ENCODE data around the gene SLC4A1AP.

DNA sequence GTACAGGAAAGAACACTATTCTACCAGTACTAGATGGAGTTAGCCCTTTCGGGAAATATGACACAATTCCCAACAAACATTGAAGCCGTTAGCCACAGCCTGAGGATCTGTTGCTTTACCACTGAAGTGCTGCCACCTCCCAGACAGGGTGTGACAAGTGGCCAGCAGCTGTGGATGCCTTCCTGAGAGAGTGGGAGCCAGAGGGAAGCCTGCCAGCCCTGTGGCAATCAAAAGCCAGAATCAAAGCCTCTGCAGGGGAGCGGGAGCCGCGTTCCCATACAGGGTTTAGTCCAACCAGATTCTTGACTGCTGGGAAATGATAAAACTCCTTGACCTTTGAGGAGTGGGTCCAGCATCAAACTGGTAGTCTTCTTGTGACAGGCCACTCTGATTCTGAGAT is 38.0 kb downstream of the SLC4A1AP start:
- TF ChIP-seq SREBF1 (IDR thresholded peaks at IDR 0.05; ENCODE audit: low read length): no peak
- TF ChIP-seq, protein P1, sequence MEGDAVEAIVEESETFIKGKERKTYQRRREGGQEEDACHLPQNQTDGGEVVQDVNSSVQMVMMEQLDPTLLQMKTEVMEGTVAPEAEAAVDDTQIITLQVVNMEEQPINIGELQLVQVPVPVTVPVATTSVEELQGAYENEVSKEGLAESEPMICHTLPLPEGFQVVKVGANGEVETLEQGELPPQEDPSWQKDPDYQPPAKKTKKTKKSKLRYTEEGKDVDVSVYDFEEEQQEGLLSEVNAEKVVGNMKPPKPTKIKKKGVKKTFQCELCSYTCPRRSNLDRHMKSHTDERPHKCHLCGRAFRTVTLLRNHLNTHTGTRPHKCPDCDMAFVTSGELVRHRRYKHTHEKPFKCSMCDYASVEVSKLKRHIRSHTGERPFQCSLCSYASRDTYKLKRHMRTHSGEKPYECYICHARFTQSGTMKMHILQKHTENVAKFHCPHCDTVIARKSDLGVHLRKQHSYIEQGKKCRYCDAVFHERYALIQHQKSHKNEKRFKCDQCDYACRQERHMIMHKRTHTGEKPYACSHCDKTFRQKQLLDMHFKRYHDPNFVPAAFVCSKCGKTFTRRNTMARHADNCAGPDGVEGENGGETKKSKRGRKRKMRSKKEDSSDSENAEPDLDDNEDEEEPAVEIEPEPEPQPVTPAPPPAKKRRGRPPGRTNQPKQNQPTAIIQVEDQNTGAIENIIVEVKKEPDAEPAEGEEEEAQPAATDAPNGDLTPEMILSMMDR (IDR thresholded peaks at IDR 0.05 in 2 of 3, conservative IDR thresholded peaks at IDR 0.05 in 1 of 3; ENCODE audit: control insufficient read depth in 2 of 3, extremely low read depth in 1 of 3, insufficient read depth in 1 of 3, low read depth in 3 of 3, low read length in 3 of 3): no peak
- TF ChIP-seq POLR2AphosphoS2 (IDR thresholded peaks at IDR 0.05; ENCODE audit: low read depth, low read length): no peak
- TF ChIP-seq, protein P2, sequence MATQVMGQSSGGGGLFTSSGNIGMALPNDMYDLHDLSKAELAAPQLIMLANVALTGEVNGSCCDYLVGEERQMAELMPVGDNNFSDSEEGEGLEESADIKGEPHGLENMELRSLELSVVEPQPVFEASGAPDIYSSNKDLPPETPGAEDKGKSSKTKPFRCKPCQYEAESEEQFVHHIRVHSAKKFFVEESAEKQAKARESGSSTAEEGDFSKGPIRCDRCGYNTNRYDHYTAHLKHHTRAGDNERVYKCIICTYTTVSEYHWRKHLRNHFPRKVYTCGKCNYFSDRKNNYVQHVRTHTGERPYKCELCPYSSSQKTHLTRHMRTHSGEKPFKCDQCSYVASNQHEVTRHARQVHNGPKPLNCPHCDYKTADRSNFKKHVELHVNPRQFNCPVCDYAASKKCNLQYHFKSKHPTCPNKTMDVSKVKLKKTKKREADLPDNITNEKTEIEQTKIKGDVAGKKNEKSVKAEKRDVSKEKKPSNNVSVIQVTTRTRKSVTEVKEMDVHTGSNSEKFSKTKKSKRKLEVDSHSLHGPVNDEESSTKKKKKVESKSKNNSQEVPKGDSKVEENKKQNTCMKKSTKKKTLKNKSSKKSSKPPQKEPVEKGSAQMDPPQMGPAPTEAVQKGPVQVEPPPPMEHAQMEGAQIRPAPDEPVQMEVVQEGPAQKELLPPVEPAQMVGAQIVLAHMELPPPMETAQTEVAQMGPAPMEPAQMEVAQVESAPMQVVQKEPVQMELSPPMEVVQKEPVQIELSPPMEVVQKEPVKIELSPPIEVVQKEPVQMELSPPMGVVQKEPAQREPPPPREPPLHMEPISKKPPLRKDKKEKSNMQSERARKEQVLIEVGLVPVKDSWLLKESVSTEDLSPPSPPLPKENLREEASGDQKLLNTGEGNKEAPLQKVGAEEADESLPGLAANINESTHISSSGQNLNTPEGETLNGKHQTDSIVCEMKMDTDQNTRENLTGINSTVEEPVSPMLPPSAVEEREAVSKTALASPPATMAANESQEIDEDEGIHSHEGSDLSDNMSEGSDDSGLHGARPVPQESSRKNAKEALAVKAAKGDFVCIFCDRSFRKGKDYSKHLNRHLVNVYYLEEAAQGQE (IDR thresholded peaks at IDR 0.05; ENCODE audit: low read depth, low read length): no peak
- TF ChIP-seq, protein P3, sequence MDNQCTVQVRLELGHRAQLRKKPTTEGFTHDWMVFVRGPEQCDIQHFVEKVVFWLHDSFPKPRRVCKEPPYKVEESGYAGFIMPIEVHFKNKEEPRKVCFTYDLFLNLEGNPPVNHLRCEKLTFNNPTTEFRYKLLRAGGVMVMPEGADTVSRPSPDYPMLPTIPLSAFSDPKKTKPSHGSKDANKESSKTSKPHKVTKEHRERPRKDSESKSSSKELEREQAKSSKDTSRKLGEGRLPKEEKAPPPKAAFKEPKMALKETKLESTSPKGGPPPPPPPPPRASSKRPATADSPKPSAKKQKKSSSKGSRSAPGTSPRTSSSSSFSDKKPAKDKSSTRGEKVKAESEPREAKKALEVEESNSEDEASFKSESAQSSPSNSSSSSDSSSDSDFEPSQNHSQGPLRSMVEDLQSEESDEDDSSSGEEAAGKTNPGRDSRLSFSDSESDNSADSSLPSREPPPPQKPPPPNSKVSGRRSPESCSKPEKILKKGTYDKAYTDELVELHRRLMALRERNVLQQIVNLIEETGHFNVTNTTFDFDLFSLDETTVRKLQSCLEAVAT (IDR thresholded peaks at IDR 0.05): no peak
- TF ChIP-seq CBX3 (IDR thresholded peaks at IDR 0.05; ENCODE audit: borderline replicate concordance, low read depth): no peak
- TF ChIP-seq ESRRA (IDR thresholded peaks at IDR 0.05; ENCODE audit: low read length): no peak
- no peak for TF ChIP-seq NR2C2 (IDR thresholded peaks at IDR 0.05; ENCODE audit: borderline replicate concordance, control insufficient read depth, insufficient read length, low read depth)
- no peak for TF ChIP-seq BHLHE40 (IDR thresholded peaks at IDR 0.05; ENCODE audit: borderline replicate concordance in 1 of 2, low read depth in 2 of 2, low read length in 1 of 2)
